Astrocyte (in vitro differentiated cells and primary cell): ENCODE data around the gene EGFL8. TPM values are rescaled to one million over a fixed set of nuclear protein-coding genes. Genes with fewer than 3 reads are reported as not detected.
"Not testable (repeated sequence)": the region's sequence is repeated elsewhere in the genome, so short reads cannot be mapped to it uniquely, and the experiment has no call there.

Source experiments
- DNase-seq: peaks from one replicate; pipeline ENCODE4 v3.0.0-alpha.2; 2010; ENCODE audit warnings: low read depth
- FAIRE-seq: peaks from 2 replicates; lab custom pipeline; 2011; peaks lifted over from hg19 to GRCh38; lab: Jason Lieb, UNC
- H2AFZ ChIP-seq: 2 replicates; pipeline ENCODE4 v1.6.0; 2012; ENCODE audit warnings: low read depth, low read length, inconsistent platforms
- H3K27ac ChIP-seq: 2 replicates; pipeline ENCODE4 v1.5.1; 2011; ENCODE audit warnings: low read depth, low read length, inconsistent platforms
- H3K27me3 ChIP-seq: 2 replicates; pipeline ENCODE4 v1.6.0; 2011; ENCODE audit warnings: low read length, inconsistent platforms; ENCODE audit not compliant: insufficient read depth
- H3K36me3 ChIP-seq: 2 replicates; pipeline ENCODE4 v1.5.1; 2011; ENCODE audit warnings: low read length, inconsistent platforms; ENCODE audit not compliant: insufficient read depth
- H3K4me1 ChIP-seq: 2 replicates; pipeline ENCODE4 v1.5.1; 2011; ENCODE audit warnings: low read length, inconsistent platforms; ENCODE audit not compliant: insufficient read depth
- H3K4me2 ChIP-seq: 2 replicates; pipeline ENCODE4 v1.6.0; 2012; ENCODE audit warnings: low read length, inconsistent platforms
- H3K4me3 ChIP-seq: 2 replicates; pipeline ENCODE4 v1.5.1; 2011; ENCODE audit warnings: low read depth, mild to moderate bottlenecking, low read length, inconsistent platforms; ENCODE audit not compliant: insufficient read depth
- H3K79me2 ChIP-seq: 2 replicates; pipeline ENCODE4 v1.6.0; 2012; ENCODE audit warnings: mild to moderate bottlenecking, low read length, inconsistent platforms; ENCODE audit not compliant: insufficient read depth
- H3K9ac ChIP-seq: 2 replicates; pipeline ENCODE4 v1.6.0; 2012; ENCODE audit warnings: mild to moderate bottlenecking, low read length, inconsistent platforms
- H3K9me3 ChIP-seq: 2 replicates; pipeline ENCODE4 v1.5.1; 2012; ENCODE audit warnings: low read depth, mild to moderate bottlenecking, low read length, inconsistent platforms; ENCODE audit not compliant: insufficient read depth
- H4K20me1 ChIP-seq: 2 replicates; pipeline ENCODE4 v1.6.0; 2012; ENCODE audit warnings: low read length, inconsistent platforms; ENCODE audit not compliant: insufficient read depth
- H3K27ac Mint-ChIP-seq: one replicate; pipeline ENCODE4 v1.8.0; 2021; ENCODE audit warnings: mild to moderate bottlenecking, mixed read lengths; ENCODE audit not compliant: unreplicated experiment
- H3K27me3 Mint-ChIP-seq: one replicate; pipeline ENCODE4 v1.8.0; 2021; ENCODE audit warnings: low read depth, mixed read lengths; ENCODE audit not compliant: unreplicated experiment
- H3K36me3 Mint-ChIP-seq: one replicate; pipeline ENCODE4 v1.8.0; 2021; ENCODE audit warnings: low read depth, mixed read lengths; ENCODE audit not compliant: unreplicated experiment
- H3K4me1 Mint-ChIP-seq: one replicate; pipeline ENCODE4 v1.8.0; 2021; ENCODE audit warnings: low read depth, mixed read lengths; ENCODE audit not compliant: unreplicated experiment
- H3K4me3 Mint-ChIP-seq: one replicate; pipeline ENCODE4 v1.8.0; 2021; ENCODE audit warnings: mild to moderate bottlenecking, moderate library complexity, mixed read lengths; ENCODE audit not compliant: unreplicated experiment
- H3K9me3 Mint-ChIP-seq: one replicate; pipeline ENCODE4 v1.8.0; 2021; ENCODE audit warnings: mild to moderate bottlenecking, mixed read lengths; ENCODE audit not compliant: unreplicated experiment
- EZH2 ChIP-seq: IDR thresholded peaks from 2 replicates; pipeline ENCODE4 v1.6.1; 2012; ENCODE audit warnings: mild to moderate bottlenecking, low read length, inconsistent platforms; ENCODE audit not compliant: insufficient read depth
- total RNA-seq: library from RNA; stranded (reverse); gene quantifications from 2 replicates; pipeline ENCODE4 v1.2.1, GENCODE V29; 2021
- TF ChIP-seq, protein P1 (sequence below): IDR thresholded peaks from 2 replicates; pipeline ENCODE4 v1.5.1; 2011; ENCODE audit warnings: low read depth, mild to moderate bottlenecking, inconsistent platforms, low read length, moderate library complexity; ENCODE audit not compliant: insufficient read depth

Gene EGFL8
- total RNA-seq, 1 donor from 2014 or later: 13.3 TPM

DNA sequence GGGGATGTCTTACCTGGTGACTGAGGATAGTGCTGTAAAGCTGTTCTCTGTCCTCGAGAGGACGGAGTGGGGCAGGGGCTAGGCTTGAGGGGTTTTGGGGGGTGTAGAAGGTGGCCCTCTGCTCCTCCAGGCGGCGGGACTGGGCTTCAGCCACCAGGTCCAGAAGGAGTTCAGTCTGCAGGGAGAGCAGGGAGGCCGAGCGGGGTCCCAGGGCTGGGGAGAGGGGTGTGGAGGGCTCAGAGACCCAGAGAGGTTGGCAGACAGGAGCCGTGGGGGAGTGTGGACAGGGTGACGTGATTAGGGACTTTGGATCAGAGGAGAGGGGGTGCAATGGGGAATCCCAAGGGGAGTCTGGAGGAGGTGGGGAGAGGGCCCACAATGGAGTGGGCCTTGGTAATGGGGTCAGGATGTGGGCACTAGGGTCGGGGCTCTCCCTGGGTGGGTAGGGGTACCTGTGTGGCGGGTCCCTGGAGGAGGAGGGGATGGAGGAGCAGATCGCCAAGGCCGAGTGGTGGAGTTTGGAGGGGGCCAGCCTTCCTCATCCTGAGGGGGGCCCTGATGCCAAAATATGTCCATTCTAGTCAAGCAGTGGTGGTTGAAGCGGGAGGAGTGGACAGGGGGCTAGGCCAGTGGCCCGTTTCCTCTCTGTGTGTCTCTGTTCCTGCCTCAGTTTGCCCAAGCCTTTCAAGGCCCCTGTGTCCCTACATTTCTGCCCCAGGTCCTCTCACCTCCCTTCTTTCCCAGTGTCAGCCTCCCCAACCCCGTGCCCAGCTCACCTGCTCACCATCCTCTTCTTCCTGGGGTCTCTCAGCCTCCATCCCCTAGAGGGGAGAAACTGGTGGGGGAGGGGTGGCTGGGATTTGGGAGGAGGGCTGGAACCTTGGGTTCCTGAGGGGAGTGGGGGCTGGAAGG is 27.6 kb downstream of the EGFL8 start:
- Histone ChIP-seq H3K4me2 (peak overlapping the region; percentile 80), H3K9me3 (no peaks in the 10 kb centered on the region), H2AFZ (no peak overlapping the region), H3K36me3 (peaks cover 4% of the 10 kb centered on the region), H3K27ac (peak overlapping the region; percentile 10), H4K20me1 (no peaks in the 10 kb centered on the region), H3K79me2 (peaks cover 36% of the 10 kb centered on the region), H3K4me1 (peaks cover 35% of the 10 kb centered on the region), H3K9ac (no peak overlapping the region), H3K4me3 (no peak overlapping the region), H3K27me3 (no peaks in the 10 kb centered on the region)
- peaks cover 8% of the 10 kb centered on the region for H3K36me3 Mint-ChIP-seq
- FAIRE-seq (no peak), DNase-seq (no peak)
- peaks cover 32% of the 10 kb centered on the region for H3K4me1 Mint-ChIP-seq
- peak overlapping the region; percentile 23 for H3K4me3 Mint-ChIP-seq
- TF ChIP-seq EZH2: no peak
- TF ChIP-seq, protein P1, sequence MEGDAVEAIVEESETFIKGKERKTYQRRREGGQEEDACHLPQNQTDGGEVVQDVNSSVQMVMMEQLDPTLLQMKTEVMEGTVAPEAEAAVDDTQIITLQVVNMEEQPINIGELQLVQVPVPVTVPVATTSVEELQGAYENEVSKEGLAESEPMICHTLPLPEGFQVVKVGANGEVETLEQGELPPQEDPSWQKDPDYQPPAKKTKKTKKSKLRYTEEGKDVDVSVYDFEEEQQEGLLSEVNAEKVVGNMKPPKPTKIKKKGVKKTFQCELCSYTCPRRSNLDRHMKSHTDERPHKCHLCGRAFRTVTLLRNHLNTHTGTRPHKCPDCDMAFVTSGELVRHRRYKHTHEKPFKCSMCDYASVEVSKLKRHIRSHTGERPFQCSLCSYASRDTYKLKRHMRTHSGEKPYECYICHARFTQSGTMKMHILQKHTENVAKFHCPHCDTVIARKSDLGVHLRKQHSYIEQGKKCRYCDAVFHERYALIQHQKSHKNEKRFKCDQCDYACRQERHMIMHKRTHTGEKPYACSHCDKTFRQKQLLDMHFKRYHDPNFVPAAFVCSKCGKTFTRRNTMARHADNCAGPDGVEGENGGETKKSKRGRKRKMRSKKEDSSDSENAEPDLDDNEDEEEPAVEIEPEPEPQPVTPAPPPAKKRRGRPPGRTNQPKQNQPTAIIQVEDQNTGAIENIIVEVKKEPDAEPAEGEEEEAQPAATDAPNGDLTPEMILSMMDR: no peak
- no peaks in the 10 kb centered on the region for H3K9me3 Mint-ChIP-seq
- H3K27ac Mint-ChIP-seq: peak overlapping the region; percentile 58
- no peaks in the 10 kb centered on the region for H3K27me3 Mint-ChIP-seq

- Histone ChIP-seq H3K36me3 (no peaks in the 10 kb centered on the region), H4K20me1 (no peaks in the 10 kb centered on the region), H3K4me2 (peak within 1 kb of the TSS; percentile 80), H3K79me2 (peaks cover 29% of the 10 kb centered on the region), H2AFZ (peak within 1 kb of the TSS; percentile 54), H3K9me3 (no peaks in the 10 kb centered on the region), H3K4me1 (peaks cover 39% of the 10 kb centered on the region), H3K27me3 (no peaks in the 10 kb centered on the region), H3K27ac (peak within 1 kb of the TSS; percentile 34), H3K9ac (peak within 1 kb of the TSS; percentile 33), H3K4me3 (peak within 1 kb of the TSS; percentile 25)
- Mint-ChIP-seq H3K4me3 (peak within 1 kb of the TSS; percentile 70), H3K9me3 (no peaks in the 10 kb centered on the region), H3K27me3 (no peaks in the 10 kb centered on the region), H3K4me1 (peaks cover 29% of the 10 kb centered on the region), H3K36me3 (peaks cover 2% of the 10 kb centered on the region), H3K27ac (peak within 1 kb of the TSS; percentile 58)
- DNase-seq: no peak
- no peak for FAIRE-seq
- TF ChIP-seq, protein P1: no peak
- TF ChIP-seq EZH2: no peak
These were observed 28.2 kb downstream of the EGFL8 start, which contains the start of gene GPSM3 for GRCh38 chr6:32192608-32193039. Gene GPSM3 (minus strand): TSS chr6:32192643. CDS start chr6:32192513, 130 bp downstream.

DNA sequence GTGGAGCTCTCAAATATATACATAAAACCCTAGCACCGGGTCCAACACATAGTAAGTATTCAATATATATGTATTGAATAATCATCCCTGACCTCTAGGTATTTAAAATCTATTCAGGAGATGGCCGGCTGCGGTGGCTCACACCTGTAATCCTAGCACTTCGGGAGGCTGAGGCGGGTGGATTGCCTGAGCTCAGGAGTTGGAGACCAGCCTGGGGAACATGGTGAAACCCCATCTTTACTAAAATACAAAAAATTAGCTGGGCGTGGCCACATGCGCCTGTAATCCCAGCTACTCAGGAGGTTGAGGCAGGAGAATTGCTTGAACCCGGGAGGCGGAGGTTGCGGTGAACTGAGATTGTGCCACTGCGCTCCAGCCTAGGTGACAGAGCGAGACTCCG is 28.7 kb downstream of the EGFL8 start:
- Mint-ChIP-seq H3K4me3 (peak overlapping the region; percentile 50), H3K4me1 (peaks cover 28% of the 10 kb centered on the region), H3K27ac (peak overlapping the region; percentile 53)
- FAIRE-seq, H3K4me3 ChIP-seq, H4K20me1 ChIP-seq, H3K27me3 ChIP-seq, H3K27me3 Mint-ChIP-seq, H3K36me3 ChIP-seq, DNase-seq, H3K36me3 Mint-ChIP-seq, H3K9me3 ChIP-seq, H3K9me3 Mint-ChIP-seq: not testable (repeated sequence)
- Histone ChIP-seq H3K9ac (peak overlapping the region; percentile 33), H3K4me2 (peak overlapping the region; percentile 80), H2AFZ (peak overlapping the region; percentile 54), H3K79me2 (peaks cover 25% of the 10 kb centered on the region), H3K27ac (peak overlapping the region; percentile 34), H3K4me1 (peaks cover 39% of the 10 kb centered on the region)
